Endodermal cell (in vitro differentiated cells): ENCODE data around the gene DENND5B. TPM values are rescaled to one million over a fixed set of nuclear protein-coding genes. Genes with fewer than 3 reads are reported as not detected.

Source experiments
- DNase-seq: peaks from one replicate; pipeline ENCODE4 v3.0.0-alpha.2; 2017
- H3K27ac ChIP-seq: 2 replicates; pipeline ENCODE4 v1.5.1; 2013; ENCODE audit warnings: mild to moderate bottlenecking, low read depth, low read length, moderate library complexity
- H3K27me3 ChIP-seq: 2 replicates; pipeline ENCODE4 v1.6.1; 2013; ENCODE audit warnings: mild to moderate bottlenecking, low read length, moderate library complexity; ENCODE audit not compliant: insufficient read depth, control insufficient read depth, poor library complexity, severe bottlenecking
- H3K36me3 ChIP-seq: 2 replicates; pipeline ENCODE4 v1.7.0; 2013; ENCODE audit warnings: mild to moderate bottlenecking, low read length, moderate library complexity; ENCODE audit not compliant: control insufficient read depth, insufficient read depth
- H3K4me1 ChIP-seq: one replicate; pipeline ENCODE4 v1.7.0; 2013; ENCODE audit warnings: low read length; ENCODE audit not compliant: control insufficient read depth, insufficient read depth
- H3K4me3 ChIP-seq: 2 replicates; pipeline ENCODE4 v1.5.1; 2013; ENCODE audit warnings: mild to moderate bottlenecking, low read length, moderate library complexity
- H3K9ac ChIP-seq: 2 replicates; pipeline ENCODE4 v1.6.1; 2013; ENCODE audit warnings: mild to moderate bottlenecking, low read length, moderate library complexity; ENCODE audit not compliant: poor library complexity, severe bottlenecking; ENCODE audit errors: extremely low read depth
- H3K9me3 ChIP-seq: 2 replicates; pipeline ENCODE4 v1.6.1; 2013; ENCODE audit warnings: mild to moderate bottlenecking, low read length, moderate library complexity; ENCODE audit not compliant: control insufficient read depth
- H3K27ac Mint-ChIP-seq: 2 replicates; pipeline ENCODE4 v1.8.0; 2020; ENCODE audit warnings: mixed read lengths
- H3K27me3 Mint-ChIP-seq: 2 replicates; pipeline ENCODE4 v1.8.0; 2021; ENCODE audit warnings: mild to moderate bottlenecking, mixed read lengths; ENCODE audit not compliant: insufficient read depth
- H3K36me3 Mint-ChIP-seq: 2 replicates; pipeline ENCODE4 v1.8.0; 2020; ENCODE audit warnings: low read depth, mixed read lengths
- H3K4me1 Mint-ChIP-seq: 2 replicates; pipeline ENCODE4 v1.8.0; 2020; ENCODE audit warnings: mixed read lengths
- H3K4me3 Mint-ChIP-seq: 2 replicates; pipeline ENCODE4 v1.8.0; 2020; ENCODE audit warnings: mild to moderate bottlenecking, moderate library complexity, mixed read lengths
- H3K9me3 Mint-ChIP-seq: 2 replicates; pipeline ENCODE4 v1.8.0; 2020; ENCODE audit warnings: mild to moderate bottlenecking, mixed read lengths
- CTCF ChIP-seq: fragments of 200-600 bp; sonication (generic); conservative IDR thresholded peaks from 2 replicates; pipeline ENCODE4 v1.5.0; 2021; ENCODE audit warnings: antibody characterized with exemption, mild to moderate bottlenecking
- WGBS, 2 experiments: methylation state at CpG; one replicate each; pipeline versions ENCODE4 v1.1.5 to v1.1.7; 2013; ENCODE audit warnings: missing lambda C conversion rate in 2 of 2, mixed read lengths in 1 of 2; ENCODE audit not compliant: insufficient coverage in 1 of 2, insufficient read length in 1 of 2; 5-methylcytosine and 5-hydroxymethylcytosine counted together
- total RNA-seq, 2 donors: library from RNA; stranded (reverse); fragmentation: NEBNext Ultra II Directional in 1 of 2; extraction: Animal tissue kit (Norgen Biotek cat#: 25700) in 1 of 2; gene quantifications; 2 replicates in 1 of 2; 3 replicates in 1 of 2; pipeline ENCODE4 v1.2.1, GENCODE V29; 2021

DENND5B gene
- total RNA-seq, 2 donors from 2014 or later, result 24.5 to 34.2 TPM

GRCh38 chr12:31514912-31515311 is 76.0 kb downstream of the DENND5B start:
- Histone ChIP-seq H3K27ac (no peak overlapping the region), H3K27me3 (no peaks in the 10 kb centered on the region), H3K9ac (no peak overlapping the region), H3K4me3 (no peak overlapping the region), H3K9me3 (no peaks in the 10 kb centered on the region), H3K36me3 (no peaks in the 10 kb centered on the region), H3K4me1 (peaks cover 10% of the 10 kb centered on the region)
- H3K4me3 Mint-ChIP-seq, result no peak overlapping the region
- H3K4me1 Mint-ChIP-seq, result peaks cover 36% of the 10 kb centered on the region
- WGBS, 2 experiments, result 82 to 94% methylated on average over 2 to 4 of the region's 4 CpGs
- no peak for DNase-seq
- H3K27me3 Mint-ChIP-seq, result no peaks in the 10 kb centered on the region
- TF ChIP-seq CTCF, result no peak
- H3K36me3 Mint-ChIP-seq, result no peaks in the 10 kb centered on the region
- H3K27ac Mint-ChIP-seq, result no peak overlapping the region
- no peaks in the 10 kb centered on the region for H3K9me3 Mint-ChIP-seq

- peaks cover 9% of the 10 kb centered on the region for H3K9me3 ChIP-seq
- peaks cover 11% of the 10 kb centered on the region for H3K9me3 Mint-ChIP-seq
- 87 to 93% methylated on average over 4 of the region's 4 CpGs for WGBS, 2 experiments
These were observed 80.9 kb downstream of the DENND5B start for GRCh38 chr12:31510034-31510433.

GRCh38 chr12:31508436-31509150 is 82.3 kb downstream of the DENND5B start:
- Mint-ChIP-seq H3K4me1 (peaks cover 28% of the 10 kb centered on the region), H3K27me3 (no peaks in the 10 kb centered on the region), H3K27ac (peak overlapping the region; percentile 50), H3K4me3 (no peak overlapping the region), H3K36me3 (peaks cover 9% of the 10 kb centered on the region), H3K9me3 (peaks cover 20% of the 10 kb centered on the region)
- peaks cover 10% of the 10 kb centered on the region for H3K4me1 ChIP-seq
- H3K27ac ChIP-seq, result no peak overlapping the region
- DNase-seq, result no peak
- H3K9me3 ChIP-seq, result peaks cover 18% of the 10 kb centered on the region
- H3K36me3 ChIP-seq, result no peaks in the 10 kb centered on the region
- 73 to 88% methylated on average over 2 to 4 of the region's 4 CpGs for WGBS, 2 experiments
- H3K9ac ChIP-seq, result no peak overlapping the region
- H3K4me3 ChIP-seq, result no peak overlapping the region
- no peak for TF ChIP-seq CTCF
- no peaks in the 10 kb centered on the region for H3K27me3 ChIP-seq

More at GRCh38 chr12:31510034-31510433, 80.9 kb downstream of the DENND5B start:
- H3K9ac ChIP-seq, result no peak overlapping the region
- H3K27me3 ChIP-seq, result no peaks in the 10 kb centered on the region
- Mint-ChIP-seq H3K4me3 (no peak overlapping the region), H3K27ac (peak overlapping the region; percentile 5), H3K4me1 (peaks cover 26% of the 10 kb centered on the region), H3K36me3 (peaks cover 3% of the 10 kb centered on the region), H3K27me3 (no peaks in the 10 kb centered on the region)
- no peak for TF ChIP-seq CTCF
- H3K4me1 ChIP-seq, result peaks cover 10% of the 10 kb centered on the region
- no peaks in the 10 kb centered on the region for H3K36me3 ChIP-seq
- H3K4me3 ChIP-seq, result no peak overlapping the region
- DNase-seq, result no peak
- H3K27ac ChIP-seq, result no peak overlapping the region
